K562 (cell line): Measurements from ENCODE around the gene ANO3. TPM values are rescaled to one million over a fixed set of nuclear protein-coding genes. Genes with fewer than 3 reads are reported as not detected.

Experiments
- ATAC-seq: fragments of 200-7000 bp; cut with Tn5 transposase; 3 replicates; pipeline ENCODE4 v1.9.1; 2020; ENCODE audit warnings: moderate library complexity
- BruUV-seq: library from RNA; stranded (reverse); fragments of 400-500 nt; replicated peaks from 2 replicates; lab custom pipeline; 2021; lab: Mats Ljungman, UMichigan
- CTCF ChIA-PET: fragments of 300-600 bp; formaldehyde crosslinking; extraction: SDS; loops from one replicate; lab custom pipeline; 2021; ENCODE audit warnings: low intra/inter-chr PET ratio; lab: Yijun Ruan, JAX
- POLR2A ChIA-PET: fragments of 300-600, 350-650 bp; sonication (Branson Sonifier 250); formaldehyde crosslinking; extraction: SDS; loops from one replicate; lab custom pipeline; 2021; ENCODE audit warnings: antibody characterized with exemption, inconsistent platforms; lab: Yijun Ruan, JAX
- DNase-seq, 4 experiments: peaks; one replicate each; pipeline versions ENCODE4 v3.0.0 to v3.0.0-alpha.2; 2011 to 2018; ENCODE audit warnings: low spot score in 3 of 4, mixed read lengths in 3 of 4; ENCODE audit errors: extremely low read depth in 1 of 4
- FAIRE-seq: peaks from 2 replicates; lab custom pipeline; 2011; peaks lifted over from hg19 to GRCh38; lab: Jason Lieb, UNC
- H2AFZ ChIP-seq: 2 replicates; pipeline ENCODE4 v1.6.0; 2011; ENCODE audit warnings: low read depth, low read length, control low read depth, inconsistent platforms
- H3K27ac ChIP-seq: fragments of 200-600 bp; 3 replicates; pipeline ENCODE4 v1.8.0; 2011; ENCODE audit warnings: low read depth, mild to moderate bottlenecking, control low read depth, inconsistent platforms, low read length, moderate library complexity, mixed read lengths; ENCODE audit errors: extremely low read depth
- H3K27me3 ChIP-seq, 2 experiments: fragments of 300-600 bp in 1 of 2; 2 replicates in 1 of 2; 3 replicates in 1 of 2; pipeline versions ENCODE4 v1.6.0 to v1.8.0; 2011; ENCODE audit warnings: inconsistent platforms in 2 of 2, low read length in 2 of 2, mild to moderate bottlenecking in 1 of 2, mixed read lengths in 1 of 2, moderate library complexity in 1 of 2; ENCODE audit not compliant: control insufficient read depth in 2 of 2, insufficient read depth in 2 of 2
- H3K36me3 ChIP-seq: fragments of 300-600 bp; 3 replicates; pipeline ENCODE4 v1.8.0; 2011; ENCODE audit warnings: mild to moderate bottlenecking, low read length, inconsistent platforms; ENCODE audit not compliant: control insufficient read depth, insufficient read depth
- H3K4me1 ChIP-seq, 2 experiments: fragments of 200-600 bp in 1 of 2; replicated peaks in 1 of 2; 2 replicates in 1 of 2; 3 replicates in 1 of 2; pipeline versions ENCODE4 v1.5.1 to v1.8.0; 2011; ENCODE audit warnings: inconsistent platforms in 2 of 2, low read length in 2 of 2, mild to moderate bottlenecking in 1 of 2, mixed read lengths in 1 of 2, moderate library complexity in 1 of 2; ENCODE audit not compliant: control insufficient read depth in 2 of 2, insufficient read depth in 2 of 2
- H3K4me2 ChIP-seq: 2 replicates; pipeline ENCODE4 v1.6.1; 2011; ENCODE audit warnings: low read length, control low read depth, inconsistent platforms, mixed read lengths; ENCODE audit not compliant: insufficient read depth
- H3K4me3 ChIP-seq: fragments of 200-600 bp; sonication (generic), shearing (Covaris generic); 2 replicates; pipeline ENCODE4 v1.5.1; 2016; ENCODE audit warnings: control low read depth, inconsistent platforms
- H3K79me2 ChIP-seq: fragments of 200-600 bp; 3 replicates; pipeline ENCODE4 v1.8.0; 2011; ENCODE audit warnings: low read length, inconsistent platforms; ENCODE audit not compliant: control insufficient read depth, insufficient read depth
- H3K9ac ChIP-seq, 2 experiments: 2 replicates each; pipeline versions ENCODE4 v1.6.0 to v1.6.1; 2011; ENCODE audit warnings: low read depth in 2 of 2, low read length in 2 of 2, control low read depth in 1 of 2, inconsistent platforms in 1 of 2, mild to moderate bottlenecking in 1 of 2, mixed read lengths in 1 of 2; ENCODE audit not compliant: insufficient read depth in 1 of 2
- H3K9me1 ChIP-seq: one replicate; pipeline ENCODE4 v1.6.0; 2011; ENCODE audit warnings: inconsistent platforms, mild to moderate bottlenecking, low read length, moderate library complexity; ENCODE audit not compliant: control insufficient read depth, insufficient read depth
- H3K9me3 ChIP-seq: replicated peaks from 2 replicates; pipeline ENCODE4 v1.5.1; 2011; ENCODE audit warnings: low read depth, low read length, inconsistent platforms; ENCODE audit not compliant: control insufficient read depth, insufficient read depth
- H4K20me1 ChIP-seq: replicated peaks from 2 replicates; pipeline ENCODE4 v1.6.1; 2011; ENCODE audit warnings: low read length, inconsistent platforms, mixed read lengths; ENCODE audit not compliant: control insufficient read depth, insufficient read depth
- CCNT2 ChIP-seq: IDR thresholded peaks from 2 replicates; pipeline ENCODE4 v1.6.1; 2011; ENCODE audit warnings: borderline replicate concordance, low read depth, mild to moderate bottlenecking, moderate library complexity, mixed read lengths, low read length; ENCODE audit not compliant: insufficient read length; ENCODE audit errors: extremely low read depth
- CGGBP1 ChIP-seq: fragments of 250-450 bp; sonication (Bioruptor Pico); IDR thresholded peaks from 2 replicates; pipeline ENCODE4 v1.9.0; 2021; ENCODE audit warnings: mild to moderate bottlenecking
- ELK1 ChIP-seq: sonication (generic); formaldehyde crosslinking; IDR thresholded peaks from 2 replicates; pipeline ENCODE4 v1.8.1; 2022; ENCODE audit warnings: missing genetic modification reagents
- NEUROD1 ChIP-seq: fragments of 150-350 bp; IDR thresholded peaks from 2 replicates; pipeline ENCODE4 v1.6.1; 2014; ENCODE audit warnings: borderline replicate concordance, low read length, low read depth; ENCODE audit not compliant: partially characterized antibody
- NFIC ChIP-seq: fragments of 450-650 bp; IDR thresholded peaks from 2 replicates; pipeline ENCODE4 v1.6.1; 2017; ENCODE audit warnings: mild to moderate bottlenecking, inconsistent platforms
- ZNF316 ChIP-seq: fragments of 450-650 bp; IDR thresholded peaks from 2 replicates; pipeline ENCODE4 v1.6.1; 2016
- WGBS: fragments of 100-300 bp; shearing (Covaris generic); methylation state at CpG from one replicate; pipeline ENCODE4 v1.1.6; 2016; ENCODE audit warnings: low coverage, mixed read lengths; ENCODE audit not compliant: insufficient coverage; ENCODE audit errors: missing lambda C conversion rate; 5-methylcytosine and 5-hydroxymethylcytosine counted together
- in situ Hi-C: fragments of 300-500 bp; cut with MboI; formaldehyde crosslinking; loops from 4 replicates; pipeline ENCODE4 v1.15.0; 2018; ENCODE audit warnings: inconsistent platforms, mixed read lengths
- intact Hi-C: fragments of 100-400 bp; cut with micrococcal nuclease; formaldehyde crosslinking; loops from 2 replicates; pipeline ENCODE4 v1.14.2; 2022
- polyA plus RNA-seq, 8 experiments: library from polyadenylated mRNA; depleted of rRNA in 4 of 8; stranded (reverse) in 5 of 8; unstranded in 3 of 8; fragments of >200 nt; fragmentation: Nextera tagmentation in 2 of 8; fragmentation: Illumina TruSeq in 1 of 8; extraction: Ambion mirVana in 2 of 8; extraction: Trizol in 1 of 8; gene quantifications; 2 replicates each; pipeline versions ENCODE4 v1.2.1 to v1.2.3, GENCODE V29; 2011 to 2014; ENCODE audit warnings: inconsistent platforms in 1 of 8, missing spikeins in 1 of 8
- total RNA-seq, 7 experiments: library from RNA; depleted of rRNA in 6 of 7; stranded (reverse); fragments of >200 nt in 6 of 7; fragmentation: Illumina TruSeq in 2 of 7; extraction: Trizol in 2 of 7; gene quantifications; 2 replicates each; pipeline versions ENCODE4 v1.2.1 to v1.2.3, GENCODE V29; 2011 to 2021; ENCODE audit warnings: low replicate concordance in 1 of 7

Gene ANO3
- total and polyA plus RNA-seq, 9 of the 15 experiments (the other 6 are each of a cell fraction or from before 2014, with no cell fraction given) = 0.01 to 0.13 (median 0.04) TPM; not detected in 1

- no peak overlapping the region for H3K27ac ChIP-seq
- no peak overlapping the region for H3K4me3 ChIP-seq
- no peak for DNase-seq
- ChIA-PET POLR2A (no interaction called here), CTCF (no interaction called here)
- no peak for ATAC-seq
- H3K9ac ChIP-seq = no peak overlapping the region
- no peaks in the 10 kb centered on the region for H3K9me1 ChIP-seq
- no peaks in the 10 kb centered on the region for H3K27me3 ChIP-seq
- FAIRE-seq = no peak
- H3K79me2 ChIP-seq = no peaks in the 10 kb centered on the region
- in situ Hi-C loops (no loop called here), intact Hi-C loops (no loop called here)
- H4K20me1 ChIP-seq = no peaks in the 10 kb centered on the region
- TF ChIP-seq ZNF316 (no peak), NFIC (no peak), ELK1 (no peak)
- no peak overlapping the region for H3K4me2 ChIP-seq
- no peaks in the 10 kb centered on the region for H3K9me3 ChIP-seq
- BruUV-seq = no TSS peak
- H3K4me1 ChIP-seq = no peaks in the 10 kb centered on the region
- H2AFZ ChIP-seq = no peak overlapping the region
- no peaks in the 10 kb centered on the region for H3K36me3 ChIP-seq
Observed at GRCh38 chr11:26335903-26336302, 4.0 kb downstream of the ANO3 start.

- FAIRE-seq = no peak
Observed at GRCh38 chr11:26344647-26345046, 12.7 kb downstream of the ANO3 start.

More at GRCh38 chr11:26344647-26345046, 12.7 kb downstream of the ANO3 start:
- Histone ChIP-seq H4K20me1 (no peaks in the 10 kb centered on the region), H3K9me1 (no peaks in the 10 kb centered on the region), H3K4me3 (no peak overlapping the region), H3K9ac (no peak overlapping the region), H3K9me3 (no peaks in the 10 kb centered on the region), H3K27ac (no peak overlapping the region), H2AFZ (no peak overlapping the region), H3K4me1 (no peaks in the 10 kb centered on the region), H3K27me3 (no peaks in the 10 kb centered on the region), H3K79me2 (no peaks in the 10 kb centered on the region), H3K4me2 (no peak overlapping the region), H3K36me3 (no peaks in the 10 kb centered on the region)
- ChIA-PET CTCF (no interaction called here), POLR2A (no interaction called here)
- TF ChIP-seq CCNT2 (no peak), CGGBP1 (no peak), NEUROD1 (no peak)
- ATAC-seq (no peak), DNase-seq (no peak)
- in situ Hi-C loops (no loop called here), intact Hi-C loops (no loop called here)
- WGBS = 0% methylated on average over 2 of the region's 2 CpGs
- BruUV-seq = no TSS peak
